Stimulated activated CD4-positive, alpha-beta T cell treated with anti-CD3 and anti-CD28 coated beads, Interleukin-12 subunit alpha, Interleukin-12 subunit beta, amount 100 ng/mL, for 24 hours (primary cell): ENCODE measurements around the gene TMEM232.
"Not testable (repeated sequence)": the region's sequence is repeated elsewhere in the genome, so short reads cannot be mapped to it uniquely, and the experiment has no call there.

Experiments
- DNase-seq, 2 experiments: peaks; one replicate each; pipeline ENCODE4 v3.0.0-alpha.2; 2020; ENCODE audit warnings: low read depth in 2 of 2

The TMEM232 gene

DNA sequence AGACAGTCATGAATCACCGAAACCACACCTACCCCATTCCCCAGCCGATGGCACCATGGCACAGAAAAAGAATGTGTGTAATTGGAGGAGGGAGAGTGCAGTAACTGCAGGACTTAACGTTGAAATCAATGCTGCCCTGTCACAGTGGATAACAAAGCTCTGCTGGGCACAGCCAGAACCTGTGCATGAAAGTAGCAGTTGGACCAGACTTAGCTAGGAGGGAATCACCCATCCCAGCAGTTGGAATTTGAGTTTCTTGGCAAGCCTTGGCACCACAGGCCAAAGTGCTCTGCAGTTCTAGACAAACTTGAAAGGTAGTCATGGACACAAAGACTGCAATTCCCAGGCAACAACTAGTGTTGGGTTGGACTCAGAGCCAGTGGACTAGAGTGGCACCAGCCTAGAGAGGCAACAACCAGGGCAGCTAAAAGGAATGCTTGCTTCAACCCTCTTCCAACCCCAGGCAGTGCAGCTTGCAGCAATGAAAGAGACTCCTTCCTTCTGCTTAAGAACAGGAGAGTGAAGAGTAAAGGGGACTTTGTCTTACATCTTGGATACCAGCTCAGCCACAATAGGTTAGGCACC lies 19.1 kb downstream of the TMEM232 start:
- no peak for DNase-seq

DNA sequence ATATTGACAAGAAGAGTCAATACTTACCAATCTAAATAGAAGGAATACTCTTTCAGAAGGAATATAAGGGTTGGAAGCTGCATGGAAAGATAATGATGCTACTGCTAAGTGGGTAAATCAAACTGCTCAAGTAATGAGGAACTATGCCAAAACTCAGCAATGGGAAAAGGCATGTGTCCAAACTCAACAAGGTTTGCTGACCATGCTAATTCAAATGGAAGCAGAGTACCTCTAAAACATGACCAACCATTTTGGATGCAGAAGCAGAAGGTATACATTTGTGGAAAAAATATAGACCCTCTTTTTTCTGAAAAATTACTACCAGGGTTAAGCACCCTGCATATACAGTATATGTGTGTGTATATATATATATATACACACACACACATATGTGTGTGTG lies 21.1 kb downstream of the TMEM232 start:
- DNase-seq, result no peak

DNA sequence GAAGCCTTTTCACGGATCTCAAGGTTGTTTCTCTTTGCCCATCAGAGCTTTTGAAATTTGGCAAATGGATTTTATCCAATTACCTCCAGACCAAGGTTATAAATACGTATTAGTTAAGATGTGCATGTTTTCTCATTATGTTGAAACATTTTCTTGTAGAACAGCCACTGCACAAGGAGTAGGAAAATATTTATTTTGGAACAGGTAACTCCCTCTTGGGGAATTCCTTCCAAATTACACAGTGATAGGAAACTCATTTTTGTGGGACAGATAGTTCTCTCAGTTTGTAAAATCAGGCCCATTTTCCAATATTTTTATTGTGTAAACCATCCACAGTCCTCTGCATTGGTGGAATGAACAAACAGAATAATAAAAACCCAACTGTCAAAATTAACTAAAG lies 23.0 kb downstream of the TMEM232 start:
- no peak for DNase-seq

DNA sequence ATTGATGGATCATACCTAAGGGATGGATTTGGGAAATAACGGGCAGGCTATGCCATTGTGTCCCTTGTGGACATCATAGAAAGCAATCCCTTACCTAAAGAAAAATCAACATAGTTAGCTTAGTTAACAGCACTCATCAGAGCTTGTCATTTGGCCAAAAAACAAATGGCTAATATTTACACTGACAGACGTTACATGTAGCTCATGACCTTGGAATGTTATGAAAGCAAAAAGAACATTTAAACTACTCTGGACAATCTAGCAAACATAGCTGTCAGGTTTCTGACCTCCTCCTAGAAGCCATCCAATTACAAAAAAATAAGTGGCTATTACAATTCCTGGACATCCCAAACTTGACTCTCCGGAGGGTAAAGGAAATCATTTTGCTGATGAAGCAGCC lies 23.8 kb downstream of the TMEM232 start:
- DNase-seq, result no peak

DNA sequence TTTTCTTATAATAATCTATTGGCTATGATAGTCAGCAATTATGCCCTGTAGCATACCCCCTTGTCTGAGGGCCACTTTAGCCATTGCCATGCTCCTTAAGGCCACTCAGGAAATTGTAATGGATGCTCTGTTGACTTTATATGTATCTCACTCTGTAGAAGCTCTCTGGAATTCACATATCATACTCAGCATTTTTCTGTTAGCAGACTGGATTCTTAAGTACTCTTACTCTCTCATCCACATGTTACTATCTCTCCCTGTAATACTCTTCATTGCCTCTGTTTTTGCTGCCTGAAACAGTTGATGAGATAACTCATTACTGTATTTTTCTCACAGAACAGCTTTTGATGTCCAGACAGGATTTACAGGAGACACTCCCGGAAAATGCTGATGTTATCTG lies 24.2 kb downstream of the TMEM232 start:
- DNase-seq, result no peak

DNA sequence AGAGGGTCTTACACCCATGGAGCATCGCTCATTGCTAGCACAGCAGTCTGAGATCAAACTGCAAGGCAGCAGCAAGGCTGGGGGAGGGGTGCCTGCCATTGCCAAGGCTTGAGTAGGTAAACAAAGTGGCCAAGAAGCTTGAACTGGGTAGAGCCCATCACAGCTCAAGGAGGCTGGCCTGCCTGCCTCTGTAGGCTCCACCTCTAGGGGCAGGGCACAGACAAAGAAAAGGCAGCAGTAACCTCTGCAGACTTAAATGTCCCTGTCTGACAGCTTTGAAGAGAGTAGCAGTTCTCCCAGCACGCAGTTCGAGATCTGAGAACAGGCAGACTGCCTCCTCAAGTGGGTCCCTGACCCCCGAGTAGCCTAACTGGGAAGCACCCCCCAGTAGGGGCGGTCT lies 33.8 kb downstream of the TMEM232 start:
- DNase-seq, result not testable (repeated sequence)

DNA sequence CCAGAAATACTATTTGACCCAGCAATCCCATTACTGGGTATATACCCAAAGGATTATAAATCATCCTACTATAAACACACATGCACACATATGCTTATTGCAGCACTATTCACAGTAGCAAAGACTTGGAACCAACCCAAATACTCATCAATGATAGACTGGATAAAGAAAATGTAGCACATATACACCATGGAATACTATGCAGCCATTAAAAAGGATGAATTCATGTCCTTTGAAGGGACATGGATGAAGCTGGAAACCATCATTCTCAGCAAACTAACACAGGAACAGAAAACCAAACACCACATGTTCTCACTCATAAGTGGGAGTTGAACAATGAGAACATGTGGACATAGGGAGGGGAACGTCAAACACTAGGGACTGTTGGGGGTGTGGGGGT lies 35.9 kb downstream of the TMEM232 start:
- DNase-seq, result not testable (repeated sequence)

DNA sequence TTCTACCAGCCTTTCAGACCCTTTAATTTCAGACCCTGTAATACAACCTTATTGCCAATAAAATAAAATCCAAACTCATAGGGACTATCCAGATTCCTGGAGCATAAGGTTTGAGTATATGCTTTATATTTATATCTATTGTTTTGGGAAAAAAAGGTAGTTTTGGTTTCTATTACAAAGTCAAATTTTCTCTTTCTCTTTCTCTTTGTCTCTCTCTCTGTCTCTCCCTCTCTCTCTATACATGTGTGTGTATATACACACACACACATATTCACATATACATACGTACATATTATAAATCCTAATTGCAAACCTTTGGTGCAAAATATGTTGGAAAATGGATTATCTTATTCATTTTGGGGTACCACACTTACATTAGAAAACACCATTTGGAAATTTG lies 39.0 kb downstream of the TMEM232 start:
- no peak for DNase-seq

DNA sequence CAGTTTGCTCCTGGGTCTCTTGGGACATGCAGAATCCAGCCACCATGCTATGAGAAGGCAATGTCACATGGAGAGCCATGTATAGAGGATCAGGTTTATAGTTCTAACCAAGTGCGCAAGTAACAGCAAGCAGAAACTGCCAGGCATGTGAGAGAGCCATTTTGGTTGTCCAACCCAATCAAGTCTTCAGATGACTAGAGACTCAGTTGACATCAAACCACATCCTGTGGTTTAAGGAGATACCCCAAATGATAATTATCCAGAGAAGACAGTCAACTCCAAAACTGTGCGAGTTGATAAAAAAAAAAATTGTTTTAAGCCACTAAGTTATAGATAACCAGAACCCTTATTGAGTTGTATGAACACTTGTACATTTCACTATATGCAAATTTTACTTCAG lies 40.2 kb downstream of the TMEM232 start:
- no peak for DNase-seq

DNA sequence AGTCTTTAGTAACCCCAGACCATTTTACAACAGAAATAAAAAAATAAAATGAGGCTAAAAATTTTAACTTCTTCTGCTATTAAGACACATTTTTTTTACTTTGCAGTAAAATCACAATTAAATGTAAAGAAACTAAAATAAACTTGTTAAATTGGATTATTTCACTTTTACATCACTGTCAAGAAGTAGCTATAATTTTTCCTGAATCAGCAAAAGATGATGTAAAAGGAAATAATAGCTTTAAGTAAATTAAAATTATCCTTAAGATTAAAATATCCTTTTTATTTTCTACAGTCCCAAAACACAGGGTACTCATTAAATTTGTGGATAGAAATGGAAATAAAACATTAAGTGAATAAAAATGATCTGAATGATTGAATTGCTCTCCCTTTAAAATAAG lies 44.5 kb downstream of the TMEM232 start:
- no peak for DNase-seq

DNA sequence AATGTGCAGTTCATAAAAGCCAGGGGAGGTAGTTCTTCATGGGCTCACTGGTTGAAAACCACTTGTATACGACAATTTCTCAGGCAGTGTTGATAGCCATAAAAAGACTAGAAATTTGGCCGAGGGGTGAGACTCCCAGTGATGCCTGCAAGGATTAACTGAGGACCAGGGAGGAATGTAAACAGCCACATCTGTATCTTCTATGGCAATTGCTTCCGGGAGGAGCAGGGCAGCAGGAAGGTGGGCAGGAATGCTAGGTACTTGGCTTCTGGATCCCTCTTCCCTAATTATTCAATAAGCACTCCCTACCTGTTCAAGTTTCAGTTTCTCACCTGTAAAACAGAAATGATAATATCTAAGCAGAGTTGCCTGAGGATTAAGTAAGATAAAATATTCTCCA lies 45.4 kb downstream of the TMEM232 start:
- no peak for DNase-seq

DNA sequence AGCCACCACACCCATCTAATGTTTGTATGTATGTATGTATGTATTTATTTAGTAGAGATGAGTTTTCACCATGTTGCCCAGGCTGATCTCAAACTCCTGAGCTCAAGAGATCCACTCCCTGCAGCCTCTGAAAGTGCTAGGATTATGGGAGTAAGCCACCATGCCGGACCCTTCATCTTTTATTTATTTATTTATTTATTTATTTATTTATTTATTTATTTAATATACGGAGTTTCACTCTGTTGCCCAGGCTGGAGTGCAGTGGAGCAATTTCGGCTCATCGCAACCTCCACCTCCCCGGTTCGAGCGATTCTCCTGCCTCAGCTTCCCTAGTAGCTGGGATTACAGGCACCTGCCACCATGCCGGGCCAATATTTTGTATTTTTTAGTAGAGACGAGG lies 49.9 kb downstream of the TMEM232 start:
- DNase-seq, result not testable (repeated sequence)

DNA sequence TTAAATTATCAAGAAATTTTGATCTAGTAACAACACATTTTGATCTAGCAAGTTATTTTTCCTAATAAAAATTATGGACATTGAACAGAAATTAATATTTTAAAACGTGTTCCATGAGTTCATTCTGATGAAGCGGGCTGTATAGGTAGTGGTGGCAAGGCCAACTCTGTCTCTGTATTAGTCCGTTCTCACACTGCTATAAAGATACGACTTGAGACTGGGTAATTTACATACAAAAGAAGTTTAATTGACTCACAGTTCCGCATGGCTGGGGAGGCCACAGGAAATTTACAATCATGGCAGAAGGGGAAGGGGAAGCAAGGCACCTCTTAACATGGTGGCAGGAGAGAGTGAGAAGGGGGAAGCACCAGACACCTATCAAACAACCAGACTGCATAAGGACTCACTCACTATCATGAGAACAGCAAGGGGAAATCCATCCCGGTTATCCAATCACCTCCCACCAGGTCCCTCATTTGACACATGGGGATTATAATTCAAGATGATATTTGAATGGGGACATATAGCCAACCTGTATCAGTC lies 61.2 kb downstream of the TMEM232 start:
- DNase-seq, result no peak

DNA sequence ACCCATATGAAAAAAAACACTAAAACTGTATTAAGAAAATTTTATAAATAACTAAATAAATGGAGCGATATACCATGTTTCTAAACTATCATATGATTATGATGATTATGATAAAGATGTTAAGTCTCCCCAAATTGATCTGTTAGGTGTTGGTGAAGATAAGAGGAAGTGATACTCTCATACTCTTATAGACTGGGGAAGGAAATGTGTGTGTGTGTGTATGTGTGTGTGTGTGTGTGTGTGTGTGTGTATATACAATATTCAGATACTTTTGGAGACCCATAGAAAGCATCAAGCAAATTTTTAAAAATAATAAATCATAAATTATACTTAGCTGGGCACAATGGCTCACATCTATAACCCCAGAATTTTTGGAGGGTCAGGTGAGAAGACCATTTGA lies 62.9 kb downstream of the TMEM232 start:
- no peak for DNase-seq

DNA sequence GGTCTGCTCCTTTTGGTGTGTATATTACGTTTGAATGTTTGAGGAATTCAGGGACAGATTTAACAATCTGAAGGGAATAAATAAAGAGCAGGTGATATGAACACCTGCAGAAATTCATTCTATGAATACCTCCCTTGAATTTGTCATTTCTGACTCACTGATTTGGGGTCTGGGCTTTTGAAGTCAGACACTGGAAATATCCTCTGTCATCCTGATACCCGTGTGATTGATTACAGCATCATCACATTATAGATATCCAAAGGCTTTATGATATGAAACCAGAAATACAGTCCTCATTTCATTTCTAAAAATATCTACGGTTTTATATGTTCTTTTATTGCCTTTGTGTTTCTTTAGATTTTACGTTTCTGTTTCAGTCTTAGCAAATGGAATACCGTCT lies 68.5 kb downstream of the TMEM232 start:
- no peak for DNase-seq

DNA sequence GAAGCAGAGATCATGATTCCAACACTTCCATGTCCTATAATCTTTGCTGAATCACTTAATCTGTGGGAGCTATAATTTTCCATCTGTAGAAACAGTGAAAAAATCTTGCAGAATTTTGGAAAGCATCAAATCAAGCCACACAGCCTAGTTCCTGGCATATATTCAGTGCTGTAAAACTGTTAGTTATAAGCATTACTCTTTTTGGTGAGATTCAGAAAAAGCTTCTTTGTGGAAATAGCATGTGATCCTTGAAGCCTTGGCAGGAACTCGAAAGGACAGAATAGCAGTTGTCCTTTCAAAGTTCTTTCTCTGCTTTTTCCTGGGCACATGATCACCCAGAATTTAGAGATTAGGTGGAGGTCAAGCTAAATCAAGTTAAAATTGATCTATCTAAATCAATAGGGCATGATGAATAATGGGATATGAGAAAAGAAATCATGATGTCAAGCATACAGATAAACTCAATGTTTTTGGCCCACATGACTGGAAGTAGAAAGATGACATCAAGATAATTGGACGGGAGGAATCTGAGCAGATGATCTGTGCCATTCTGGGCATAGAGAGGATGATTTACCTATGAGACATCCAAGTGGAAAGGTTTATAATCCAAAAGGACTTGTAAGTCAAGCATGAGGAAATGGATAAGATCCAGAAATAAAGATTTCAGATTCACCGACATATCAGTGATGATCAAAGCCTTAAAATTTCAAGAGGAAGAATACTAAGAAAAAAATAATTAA lies 73.1 kb downstream of the TMEM232 start:
- DNase-seq, result no peak

DNA sequence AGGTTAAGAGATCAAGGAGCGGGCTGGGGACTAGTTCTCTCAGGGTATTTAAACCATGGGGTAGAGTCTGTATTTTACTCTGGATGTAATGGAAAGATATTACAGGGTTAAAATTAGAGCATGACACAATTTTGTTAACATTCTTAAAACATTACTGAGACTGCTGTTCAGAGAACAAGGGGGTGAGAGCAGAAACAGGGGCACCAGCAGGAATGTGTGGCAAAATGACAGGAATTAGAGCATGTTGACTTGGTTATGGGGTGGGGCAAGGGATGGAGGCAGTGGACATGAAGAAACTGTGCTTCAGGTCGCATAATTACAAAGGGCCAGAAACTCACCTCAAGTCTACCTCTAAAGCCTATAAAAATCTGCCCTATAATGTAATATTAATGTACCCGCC lies 75.0 kb downstream of the TMEM232 start:
- DNase-seq, result no peak

DNA sequence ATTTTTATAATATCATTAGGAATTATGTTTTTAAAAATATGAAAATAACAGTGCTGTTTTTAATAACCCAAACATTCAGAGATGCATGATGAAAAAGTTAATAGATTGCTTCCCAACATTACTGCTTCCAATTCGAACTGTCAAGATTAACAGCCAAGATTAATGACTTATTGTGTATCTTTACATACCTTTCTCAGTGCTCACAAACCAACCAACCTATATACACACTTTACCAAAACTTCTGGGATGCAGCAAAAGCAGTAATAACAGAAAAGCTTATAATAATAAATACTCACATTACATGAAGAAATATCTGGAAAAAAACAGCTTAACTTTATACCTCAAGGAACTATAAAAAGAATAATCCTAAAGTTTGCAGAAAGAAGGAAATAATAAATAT lies 82.1 kb downstream of the TMEM232 start:
- no peak for DNase-seq

DNA sequence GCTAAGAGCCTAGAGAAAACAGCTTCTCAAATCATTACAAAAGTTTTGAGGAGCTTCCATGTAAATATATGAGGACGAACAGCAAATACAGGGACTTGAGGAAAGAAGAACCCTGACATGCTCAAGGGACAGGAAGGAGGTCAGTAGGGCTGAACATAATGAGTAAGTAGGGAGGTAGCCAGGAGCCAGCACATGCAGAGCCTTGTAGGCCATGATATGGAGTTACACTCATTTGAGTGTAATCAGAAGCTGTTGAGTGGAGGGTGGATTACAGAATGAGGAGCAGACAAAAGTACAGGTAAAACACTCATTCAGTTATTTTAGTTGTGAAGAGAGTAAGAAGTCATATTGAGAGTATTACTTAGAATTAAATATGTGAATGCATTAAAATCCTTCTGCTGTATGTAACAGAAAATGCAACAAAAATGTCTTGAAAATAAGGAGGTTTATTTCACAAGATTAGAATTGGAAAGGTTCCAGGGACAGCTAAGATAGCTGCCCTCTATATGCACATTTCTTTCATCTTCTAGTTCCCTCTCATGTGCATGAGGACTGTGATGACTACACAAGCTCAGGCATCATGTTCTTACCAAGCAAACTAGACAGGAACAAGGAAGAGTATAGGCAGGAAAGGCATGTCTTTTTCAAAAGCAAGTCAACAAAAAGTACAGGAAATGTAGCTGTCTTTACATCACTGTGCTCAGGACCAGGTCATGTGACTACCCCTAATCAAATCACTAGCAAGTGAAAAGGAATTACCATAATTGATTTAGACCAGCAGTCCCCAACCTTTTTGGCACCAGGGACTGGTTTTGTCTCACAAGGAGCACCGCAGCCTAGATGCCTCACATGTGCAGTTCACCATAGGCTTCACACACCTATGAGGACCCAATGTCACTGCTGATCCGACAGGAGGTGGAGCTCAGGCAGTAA lies 87.2 kb downstream of the TMEM232 start:
- DNase-seq, result no peak

DNA sequence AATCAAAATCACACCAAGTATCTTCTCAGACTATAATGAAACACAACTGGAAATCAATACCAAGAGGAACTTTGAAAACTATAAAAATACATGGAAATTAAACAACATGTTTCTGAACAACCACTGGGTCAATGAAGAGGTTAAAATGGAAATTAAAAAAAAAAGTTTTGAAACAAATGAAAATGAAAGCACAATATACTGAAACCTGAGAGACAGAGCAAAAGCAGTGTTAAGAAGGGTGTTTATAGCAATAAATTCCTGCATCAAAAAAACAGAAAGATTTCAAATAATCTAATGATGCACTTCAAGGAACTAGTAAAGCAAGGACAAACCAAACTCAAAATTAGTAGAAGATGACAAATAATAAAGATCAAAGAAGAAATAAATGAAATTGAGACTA lies 92.0 kb downstream of the TMEM232 start:
- DNase-seq, result no peak

DNA sequence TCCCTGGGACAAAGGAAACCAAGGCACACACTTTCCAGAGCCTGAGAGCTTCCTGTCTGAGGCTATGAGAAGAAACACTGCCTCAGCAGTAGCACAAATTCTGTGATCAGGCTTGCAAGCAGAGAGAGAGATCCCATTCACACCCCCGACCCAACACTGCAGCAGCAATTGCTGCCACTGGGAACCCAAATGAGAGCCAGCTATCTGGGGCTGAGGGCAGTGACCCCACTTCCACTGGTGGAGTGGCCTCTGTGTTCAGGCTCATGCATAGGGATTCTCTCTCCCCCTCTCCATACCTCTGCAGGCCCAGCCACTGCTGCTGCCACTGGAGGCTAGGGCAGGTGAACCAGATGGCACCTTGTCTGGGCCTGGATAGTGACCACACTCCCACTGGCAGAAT lies 95.2 kb downstream of the TMEM232 start:
- DNase-seq, result no peak

DNA sequence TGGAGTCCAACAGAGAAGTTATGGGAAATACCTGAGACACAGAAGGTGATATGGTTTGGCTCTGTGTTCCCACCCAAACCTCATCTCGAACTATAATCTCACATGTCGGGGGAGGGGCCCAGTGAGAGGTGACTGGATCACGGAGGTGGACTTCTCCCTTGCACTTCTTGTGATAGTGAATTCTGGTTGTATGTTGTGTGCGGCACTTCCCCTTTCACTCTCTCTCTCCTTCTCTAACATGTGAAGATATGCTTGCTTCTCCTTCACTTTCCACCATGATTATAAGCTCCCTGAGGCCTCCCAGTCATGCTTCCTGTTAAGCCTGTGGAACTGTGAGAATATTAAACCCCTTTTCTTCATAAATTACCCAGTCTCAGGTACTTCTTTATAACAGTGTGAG lies 96.1 kb downstream of the TMEM232 start:
- DNase-seq, result no peak
